Inflammatory macrophage treated with lipopolysaccharide for 1 hour (primary cell): ENCODE measurements around the gene ACKR3.

Experiments used
- DNase-seq, 2 donors: peaks; one replicate each; pipeline ENCODE4 v3.0.0-alpha.2; 2020 to 2022

ACKR3 gene

GRCh38 chr2:236587861-236588815 lies 18.5 kb downstream of the ACKR3 start:
- DNase-seq = no peak

- no peak for DNase-seq
Measured at GRCh38 chr2:236588932-236589592, 19.4 kb downstream of the ACKR3 start.

- no peak for DNase-seq
Measured at GRCh38 chr2:236590846-236591245, 21.2 kb downstream of the ACKR3 start.

GRCh38 chr2:236592821-236593220 lies 23.2 kb downstream of the ACKR3 start:
- no peak for DNase-seq

GRCh38 chr2:236593531-236593930 lies 23.9 kb downstream of the ACKR3 start:
- no peak for DNase-seq

GRCh38 chr2:236593956-236594355 lies 24.3 kb downstream of the ACKR3 start:
- no peak for DNase-seq

- no peak for DNase-seq
Measured at GRCh38 chr2:236597629-236598028, 28.0 kb downstream of the ACKR3 start.

GRCh38 chr2:236599059-236599458 lies 29.4 kb downstream of the ACKR3 start:
- no peak for DNase-seq

- DNase-seq = no peak
Measured at GRCh38 chr2:236600158-236600557, 30.5 kb downstream of the ACKR3 start.

- DNase-seq = no peak
Measured at GRCh38 chr2:236600892-236601291, 31.3 kb downstream of the ACKR3 start.

GRCh38 chr2:236601316-236602202 lies 31.9 kb downstream of the ACKR3 start:
- DNase-seq = peak in 1 of 2 donors; percentile 22

- no peak for DNase-seq
Measured at GRCh38 chr2:236602678-236603077, 33.1 kb downstream of the ACKR3 start.

GRCh38 chr2:236603361-236604015 lies 33.9 kb downstream of the ACKR3 start:
- no peak for DNase-seq

GRCh38 chr2:236604575-236605344 lies 35.1 kb downstream of the ACKR3 start:
- peak; percentile 25 to 34 for DNase-seq

GRCh38 chr2:236605345-236605734 lies 35.7 kb downstream of the ACKR3 start:
- DNase-seq = peak; percentile 17 to 21

GRCh38 chr2:236606023-236606422 lies 36.4 kb downstream of the ACKR3 start:
- no peak for DNase-seq

- DNase-seq = peak in 1 of 2 donors; percentile 13
Measured at GRCh38 chr2:236607471-236608187, 38.0 kb downstream of the ACKR3 start.

GRCh38 chr2:236608188-236608525 lies 38.5 kb downstream of the ACKR3 start:
- DNase-seq = no peak

GRCh38 chr2:236608710-236609109 lies 39.1 kb downstream of the ACKR3 start:
- no peak for DNase-seq

- DNase-seq = no peak
Measured at GRCh38 chr2:236610991-236611821, 41.6 kb downstream of the ACKR3 start.
